HEK293T (cell line): Measurements from ENCODE around the gene RAB40B.
"Not testable (repeated sequence)": the region's sequence is repeated elsewhere in the genome, so short reads cannot be mapped to it uniquely, and the experiment has no call there.

Source experiments
- ARNT ChIP-seq: fragments of 450-650 bp; IDR thresholded peaks from 2 replicates; pipeline ENCODE4 v1.6.1; 2017; ENCODE audit warnings: mild to moderate bottlenecking
- BHLHE40 ChIP-seq: fragments of 450-650 bp; IDR thresholded peaks from 2 replicates; pipeline ENCODE4 v1.6.1; 2016; ENCODE audit warnings: mild to moderate bottlenecking, moderate library complexity, borderline replicate concordance
- ELF4 ChIP-seq: fragments of 450-650 bp; IDR thresholded peaks from 2 replicates; pipeline ENCODE4 v1.6.1; 2017; ENCODE audit warnings: antibody characterized with exemption
- FOXA1 ChIP-seq: fragments of 450-650 bp; IDR thresholded peaks from 2 replicates; pipeline ENCODE4 v1.6.1; 2016; ENCODE audit warnings: mild to moderate bottlenecking
- FOXM1 ChIP-seq: fragments of 450-650 bp; IDR thresholded peaks from 2 replicates; pipeline ENCODE4 v1.6.1; 2017; ENCODE audit warnings: mild to moderate bottlenecking, borderline replicate concordance
- L3MBTL2 ChIP-seq: fragments of 450-650 bp; conservative IDR thresholded peaks from 2 replicates; pipeline ENCODE4 v1.6.1; 2016; ENCODE audit warnings: mild to moderate bottlenecking
- LEF1 ChIP-seq: fragments of 450-650 bp; IDR thresholded peaks from 2 replicates; pipeline ENCODE4 v1.6.1; 2017; ENCODE audit warnings: mild to moderate bottlenecking, borderline replicate concordance
- NFRKB ChIP-seq: fragments of 450-650 bp; IDR thresholded peaks from 2 replicates; pipeline ENCODE4 v1.6.1; 2016; ENCODE audit warnings: mild to moderate bottlenecking, moderate library complexity
- PKNOX1 ChIP-seq: fragments of 450-650 bp; IDR thresholded peaks from 2 replicates; pipeline ENCODE4 v1.6.1; 2016
- SUZ12 ChIP-seq: fragments of 450-650 bp; IDR thresholded peaks from 2 replicates; pipeline ENCODE4 v1.6.1; 2016; ENCODE audit warnings: mild to moderate bottlenecking

GRCh38 chr17:82744736-82745135 is 46.2 kb upstream of the RAB40B start:
- not testable (repeated sequence) for TF ChIP-seq LEF1, NFRKB, ELF4, PKNOX1, BHLHE40, FOXM1, ARNT, SUZ12, L3MBTL2, FOXA1
